ENCODE results near the gene TOB1.
"Not testable (repeated sequence)": the region's sequence is repeated elsewhere in the genome, so short reads cannot be mapped to it uniquely, and the experiment has no call there.

GRCh38 chr17:50859727-50860126 is 6.4 kb downstream of the TOB1 start:
- TF ChIP-seq, protein P1, sequence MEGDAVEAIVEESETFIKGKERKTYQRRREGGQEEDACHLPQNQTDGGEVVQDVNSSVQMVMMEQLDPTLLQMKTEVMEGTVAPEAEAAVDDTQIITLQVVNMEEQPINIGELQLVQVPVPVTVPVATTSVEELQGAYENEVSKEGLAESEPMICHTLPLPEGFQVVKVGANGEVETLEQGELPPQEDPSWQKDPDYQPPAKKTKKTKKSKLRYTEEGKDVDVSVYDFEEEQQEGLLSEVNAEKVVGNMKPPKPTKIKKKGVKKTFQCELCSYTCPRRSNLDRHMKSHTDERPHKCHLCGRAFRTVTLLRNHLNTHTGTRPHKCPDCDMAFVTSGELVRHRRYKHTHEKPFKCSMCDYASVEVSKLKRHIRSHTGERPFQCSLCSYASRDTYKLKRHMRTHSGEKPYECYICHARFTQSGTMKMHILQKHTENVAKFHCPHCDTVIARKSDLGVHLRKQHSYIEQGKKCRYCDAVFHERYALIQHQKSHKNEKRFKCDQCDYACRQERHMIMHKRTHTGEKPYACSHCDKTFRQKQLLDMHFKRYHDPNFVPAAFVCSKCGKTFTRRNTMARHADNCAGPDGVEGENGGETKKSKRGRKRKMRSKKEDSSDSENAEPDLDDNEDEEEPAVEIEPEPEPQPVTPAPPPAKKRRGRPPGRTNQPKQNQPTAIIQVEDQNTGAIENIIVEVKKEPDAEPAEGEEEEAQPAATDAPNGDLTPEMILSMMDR (conservative IDR thresholded peaks at IDR 0.05) = not testable (repeated sequence)
- TF ChIP-seq EZH2 (IDR thresholded peaks at IDR 0.05; ENCODE audit: low read depth) = not testable (repeated sequence)

Measured in PC-9 (cell line).